ENCODE results near the gene MIDN. TPM values are rescaled to one million over a fixed set of nuclear protein-coding genes. Genes with fewer than 3 reads are reported as not detected.

MIDN gene
- total RNA-seq, 1 donor from 2014 or later, result 170 TPM

GRCh38 chr19:1249990-1250436, 1.6 kb downstream of the MIDN start:
- Histone ChIP-seq H3K36me3 (peaks cover 0 to 13% of the 10 kb centered on the region in 2 donors), H3K27ac (peak overlapping the region; percentile 100), H3K4me1 (peaks cover 58% of the 10 kb centered on the region), H3K4me3 (peak overlapping the region; percentile 79 to 85), H3K27me3 (no peaks in the 10 kb centered on the region), H3K9me3 (no peaks in the 10 kb centered on the region)
- DNase-seq (ENCODE audit: extremely low spot score in 2 of 2), result no peak
- TF ChIP-seq CTCF (IDR thresholded peaks at IDR 0.05), result no peak
- TF ChIP-seq POLR2AphosphoS5 (IDR thresholded peaks at IDR 0.05; ENCODE audit: insufficient read depth in 1 of 2, low read depth in 1 of 2), result no peak
- TF ChIP-seq POLR2A (IDR thresholded peaks at IDR 0.05), result no peak
- intact Hi-C loops (cut with DNase I), result loop anchor here (5.0 to 10.0 kb wide), 2 partner anchors 228 to 325 kb away; partner anchors contain the start of genes ARID3A, RNU6-2 and TMEM259

- peak overlapping the region; percentile 79 to 85 for H3K4me3 ChIP-seq
- H3K9me3 ChIP-seq, result no peaks in the 10 kb centered on the region
- no peak for DNase-seq (ENCODE audit: extremely low spot score in 2 of 2)
- no peaks in the 10 kb centered on the region for H3K27me3 ChIP-seq
- peaks cover 0 to 19% of the 10 kb centered on the region in 2 donors for H3K36me3 ChIP-seq
- TF ChIP-seq CTCF (IDR thresholded peaks at IDR 0.05) (no peak), POLR2AphosphoS5 (IDR thresholded peaks at IDR 0.05; ENCODE audit: insufficient read depth in 1 of 2, low read depth in 1 of 2) (peak in 1 of 2 donors; percentile 40), POLR2A (IDR thresholded peaks at IDR 0.05) (no peak)
- peak overlapping the region; percentile 100 for H3K27ac ChIP-seq
- intact Hi-C loops (cut with DNase I), result no loop called here
- peaks cover 58% of the 10 kb centered on the region for H3K4me1 ChIP-seq
These were observed 2.3 kb downstream of the MIDN start for GRCh38 chr19:1250437-1251260.

GRCh38 chr19:1251330-1252220, 3.2 kb downstream of the MIDN start:
- peak in 1 of 2 donors; percentile 49 for TF ChIP-seq POLR2AphosphoS5 (IDR thresholded peaks at IDR 0.05; ENCODE audit: insufficient read depth in 1 of 2, low read depth in 1 of 2)
- TF ChIP-seq CTCF (IDR thresholded peaks at IDR 0.05), result no peak
- TF ChIP-seq POLR2A (IDR thresholded peaks at IDR 0.05), result no peak
- Histone ChIP-seq H3K27me3 (no peaks in the 10 kb centered on the region), H3K4me3 (peak overlapping the region; percentile 79 to 85), H3K36me3 (peaks cover 0 to 29% of the 10 kb centered on the region in 2 donors), H3K9me3 (no peaks in the 10 kb centered on the region), H3K27ac (peak overlapping the region; percentile 100), H3K4me1 (peaks cover 58% of the 10 kb centered on the region)
- DNase-seq (ENCODE audit: extremely low spot score in 2 of 2), result no peak
- intact Hi-C loops (cut with DNase I), result loop anchor here (1.0 kb wide), 1 partner anchor 10 kb away; no protein-coding TSS in a partner anchor

GRCh38 chr19:1252221-1252820, 3.9 kb downstream of the MIDN start:
- peak; percentile 46 to 86 for TF ChIP-seq POLR2AphosphoS5 (IDR thresholded peaks at IDR 0.05; ENCODE audit: insufficient read depth in 1 of 2, low read depth in 1 of 2)
- TF ChIP-seq POLR2A (IDR thresholded peaks at IDR 0.05), result no peak
- H3K9me3 ChIP-seq, result no peaks in the 10 kb centered on the region
- H3K27ac ChIP-seq, result peak overlapping the region; percentile 100
- intact Hi-C loops (cut with DNase I), result loop anchor here (1.0 kb wide), 1 partner anchor 9 kb away; no protein-coding TSS in a partner anchor
- H3K4me3 ChIP-seq, result peak overlapping the region; percentile 79 to 85
- peaks cover 62% of the 10 kb centered on the region for H3K4me1 ChIP-seq
- no peak for DNase-seq (ENCODE audit: extremely low spot score in 2 of 2)
- peaks cover 0 to 36% of the 10 kb centered on the region in 2 donors for H3K36me3 ChIP-seq
- H3K27me3 ChIP-seq, result no peaks in the 10 kb centered on the region

Data from vagina (tissue), 2 donors.